Measurements from ENCODE around the gene S100A1.

Gene S100A1

DNA sequence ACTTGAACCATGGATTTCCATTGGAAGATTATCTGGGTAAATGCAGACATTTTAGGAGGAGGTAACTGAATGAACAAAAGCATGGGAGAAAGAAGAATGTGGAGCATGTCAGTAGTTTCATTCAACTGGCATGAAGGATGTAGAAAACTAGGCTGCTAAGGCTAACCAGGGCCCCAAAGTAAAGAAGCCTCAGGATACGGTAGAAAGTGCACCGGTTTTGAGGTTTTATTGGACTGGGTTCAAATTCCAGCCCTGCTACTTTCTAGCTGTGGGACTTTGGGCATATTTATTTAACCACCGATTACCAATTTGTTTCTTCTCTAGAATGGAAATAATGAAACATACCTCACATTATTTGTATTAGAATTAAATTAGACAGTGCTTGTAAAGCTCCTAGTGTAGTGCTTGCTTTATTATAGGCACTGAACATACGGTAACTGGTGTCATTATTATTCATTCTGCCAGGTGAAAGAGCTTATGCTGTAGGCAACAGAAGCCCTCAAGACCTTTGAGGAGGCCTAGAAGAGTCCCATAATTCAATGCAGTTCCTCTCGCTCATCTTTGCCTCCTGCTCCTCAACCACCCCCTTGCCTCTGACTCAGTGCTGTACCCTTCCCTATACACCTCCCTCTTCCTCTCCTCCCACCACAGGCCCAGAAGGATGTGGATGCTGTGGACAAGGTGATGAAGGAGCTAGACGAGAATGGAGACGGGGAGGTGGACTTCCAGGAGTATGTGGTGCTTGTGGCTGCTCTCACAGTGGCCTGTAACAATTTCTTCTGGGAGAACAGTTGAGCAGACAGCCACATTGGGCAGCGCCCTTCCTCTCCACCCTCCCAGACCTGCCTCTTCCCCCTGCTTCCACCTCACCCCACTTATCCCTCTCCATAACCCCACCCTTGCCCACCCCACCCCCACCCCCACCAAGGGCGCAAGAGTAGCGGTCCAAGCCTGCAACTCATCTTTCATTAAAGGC is 3.1 kb downstream of the S100A1 start:
- TF ChIP-seq POLR2AphosphoS5 (IDR thresholded peaks at IDR 0.05; ENCODE audit: low read depth) (no peak), GABPA (IDR thresholded peaks at IDR 0.05; ENCODE audit: low read depth) (no peak), SPI1 (IDR thresholded peaks at IDR 0.05; ENCODE audit: borderline replicate concordance, low read depth) (no peak)
- TF ChIP-seq, protein P1, sequence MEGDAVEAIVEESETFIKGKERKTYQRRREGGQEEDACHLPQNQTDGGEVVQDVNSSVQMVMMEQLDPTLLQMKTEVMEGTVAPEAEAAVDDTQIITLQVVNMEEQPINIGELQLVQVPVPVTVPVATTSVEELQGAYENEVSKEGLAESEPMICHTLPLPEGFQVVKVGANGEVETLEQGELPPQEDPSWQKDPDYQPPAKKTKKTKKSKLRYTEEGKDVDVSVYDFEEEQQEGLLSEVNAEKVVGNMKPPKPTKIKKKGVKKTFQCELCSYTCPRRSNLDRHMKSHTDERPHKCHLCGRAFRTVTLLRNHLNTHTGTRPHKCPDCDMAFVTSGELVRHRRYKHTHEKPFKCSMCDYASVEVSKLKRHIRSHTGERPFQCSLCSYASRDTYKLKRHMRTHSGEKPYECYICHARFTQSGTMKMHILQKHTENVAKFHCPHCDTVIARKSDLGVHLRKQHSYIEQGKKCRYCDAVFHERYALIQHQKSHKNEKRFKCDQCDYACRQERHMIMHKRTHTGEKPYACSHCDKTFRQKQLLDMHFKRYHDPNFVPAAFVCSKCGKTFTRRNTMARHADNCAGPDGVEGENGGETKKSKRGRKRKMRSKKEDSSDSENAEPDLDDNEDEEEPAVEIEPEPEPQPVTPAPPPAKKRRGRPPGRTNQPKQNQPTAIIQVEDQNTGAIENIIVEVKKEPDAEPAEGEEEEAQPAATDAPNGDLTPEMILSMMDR (IDR thresholded peaks at IDR 0.05; ENCODE audit: insufficient read depth, low read length) = no peak
- no peak overlapping the region for H3K27ac ChIP-seq (replicated peaks)
- H3K27me3 ChIP-seq (ENCODE audit: insufficient read depth, poor library complexity, severe bottlenecking) = no peaks in the 10 kb centered on the region
- DNase-seq (ENCODE audit: low read depth in 1 of 2, low spot score in 1 of 2) = no peak
- no peak overlapping the region for H3K4me3 ChIP-seq (replicated peaks; ENCODE audit: insufficient read depth, low read length)

DNA sequence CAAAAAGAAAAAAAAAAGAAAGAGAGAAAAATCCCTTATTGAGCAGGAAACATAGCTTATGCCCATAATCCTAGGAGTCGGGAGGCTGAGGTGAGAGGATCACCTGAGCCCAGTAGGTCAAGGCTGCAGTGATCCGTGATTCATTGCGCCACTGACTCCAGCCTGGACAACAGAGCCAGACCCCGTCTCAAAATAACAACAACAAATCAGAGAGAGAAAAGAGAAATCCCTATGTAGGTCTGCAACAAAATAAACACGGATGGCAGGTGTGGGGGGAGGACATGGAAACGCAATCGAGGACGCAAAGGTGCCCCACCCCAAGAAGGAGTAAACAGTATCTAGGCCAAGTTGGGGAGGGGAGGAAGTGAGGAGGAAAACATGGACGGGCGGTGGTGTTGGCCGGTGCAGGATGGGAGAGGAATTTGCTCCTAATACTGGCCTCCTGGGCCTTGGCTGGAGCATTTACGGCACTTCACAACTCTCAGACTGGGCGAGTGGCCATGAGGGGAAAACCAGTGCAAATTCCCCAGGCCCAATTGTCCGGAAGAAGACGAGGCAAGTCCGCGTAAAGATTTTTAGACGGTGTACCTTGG is 5.0 kb downstream of the S100A1 start:
- Histone ChIP-seq H3K27ac (replicated peaks) (no peak overlapping the region), H3K4me3 (replicated peaks; ENCODE audit: insufficient read depth, low read length) (peak overlapping the region; percentile 16), H3K27me3 (ENCODE audit: insufficient read depth, poor library complexity, severe bottlenecking) (no peaks in the 10 kb centered on the region)
- TF ChIP-seq POLR2AphosphoS5 (IDR thresholded peaks at IDR 0.05; ENCODE audit: low read depth) = no peak
- TF ChIP-seq, protein P1 (IDR thresholded peaks at IDR 0.05; ENCODE audit: insufficient read depth, low read length) = no peak
- DNase-seq (ENCODE audit: low read depth in 1 of 2, low spot score in 1 of 2) = no peak

DNA sequence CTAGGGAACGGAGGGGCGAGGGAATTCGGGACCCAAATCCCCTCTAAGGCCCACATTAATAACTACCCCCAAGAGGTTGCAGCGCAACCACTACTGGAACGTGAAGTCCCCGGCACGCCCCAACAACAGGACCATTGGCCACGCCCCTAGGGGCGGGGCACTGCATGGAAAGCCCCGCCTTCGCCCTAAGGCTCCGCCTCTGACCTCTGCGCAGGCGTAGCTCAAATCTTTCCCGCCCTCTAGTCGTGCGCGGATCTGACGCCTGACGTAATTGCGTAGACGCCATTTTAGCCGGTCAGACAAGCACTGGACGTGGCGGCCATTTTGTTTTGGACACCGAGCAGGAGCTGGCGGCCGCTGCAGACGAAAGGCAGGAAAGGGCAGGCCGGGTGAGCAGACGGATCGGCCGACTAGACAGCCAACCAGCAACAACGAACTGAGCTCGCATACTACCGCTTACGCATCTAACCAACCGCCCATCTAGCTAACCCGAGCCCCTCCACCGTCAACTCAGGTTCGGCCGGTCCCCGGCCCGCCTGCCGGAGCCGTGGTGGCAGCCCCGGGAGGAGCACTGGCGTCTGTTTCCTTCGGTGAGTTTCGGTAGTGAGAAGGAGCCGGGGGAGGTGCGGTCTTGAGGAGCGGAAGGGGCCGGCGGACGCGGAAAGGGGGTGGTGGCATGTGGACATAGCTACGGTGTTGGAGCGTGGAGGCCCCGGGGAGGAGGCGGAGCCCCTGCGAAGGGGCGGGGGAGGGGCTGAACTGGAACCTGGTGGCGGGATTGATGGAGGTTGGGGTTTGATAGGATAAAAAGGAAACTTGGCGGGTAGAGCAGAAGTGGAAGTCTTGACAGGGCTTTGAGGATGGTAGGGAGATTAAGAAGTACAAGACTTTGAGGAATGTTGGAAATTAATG is 5.8 kb downstream of the S100A1 start, which contains the start of gene CHTOP:
CHTOP (plus strand) TSS at position 313 of the 912 bp plus-strand sequence. CDS start 2,523 bp downstream, outside the sequence.
- H3K27me3 ChIP-seq (ENCODE audit: insufficient read depth, poor library complexity, severe bottlenecking) = no peaks in the 10 kb centered on the region
- peak; percentile 96 for TF ChIP-seq POLR2AphosphoS5 (IDR thresholded peaks at IDR 0.05; ENCODE audit: low read depth)
- TF ChIP-seq, protein P2, sequence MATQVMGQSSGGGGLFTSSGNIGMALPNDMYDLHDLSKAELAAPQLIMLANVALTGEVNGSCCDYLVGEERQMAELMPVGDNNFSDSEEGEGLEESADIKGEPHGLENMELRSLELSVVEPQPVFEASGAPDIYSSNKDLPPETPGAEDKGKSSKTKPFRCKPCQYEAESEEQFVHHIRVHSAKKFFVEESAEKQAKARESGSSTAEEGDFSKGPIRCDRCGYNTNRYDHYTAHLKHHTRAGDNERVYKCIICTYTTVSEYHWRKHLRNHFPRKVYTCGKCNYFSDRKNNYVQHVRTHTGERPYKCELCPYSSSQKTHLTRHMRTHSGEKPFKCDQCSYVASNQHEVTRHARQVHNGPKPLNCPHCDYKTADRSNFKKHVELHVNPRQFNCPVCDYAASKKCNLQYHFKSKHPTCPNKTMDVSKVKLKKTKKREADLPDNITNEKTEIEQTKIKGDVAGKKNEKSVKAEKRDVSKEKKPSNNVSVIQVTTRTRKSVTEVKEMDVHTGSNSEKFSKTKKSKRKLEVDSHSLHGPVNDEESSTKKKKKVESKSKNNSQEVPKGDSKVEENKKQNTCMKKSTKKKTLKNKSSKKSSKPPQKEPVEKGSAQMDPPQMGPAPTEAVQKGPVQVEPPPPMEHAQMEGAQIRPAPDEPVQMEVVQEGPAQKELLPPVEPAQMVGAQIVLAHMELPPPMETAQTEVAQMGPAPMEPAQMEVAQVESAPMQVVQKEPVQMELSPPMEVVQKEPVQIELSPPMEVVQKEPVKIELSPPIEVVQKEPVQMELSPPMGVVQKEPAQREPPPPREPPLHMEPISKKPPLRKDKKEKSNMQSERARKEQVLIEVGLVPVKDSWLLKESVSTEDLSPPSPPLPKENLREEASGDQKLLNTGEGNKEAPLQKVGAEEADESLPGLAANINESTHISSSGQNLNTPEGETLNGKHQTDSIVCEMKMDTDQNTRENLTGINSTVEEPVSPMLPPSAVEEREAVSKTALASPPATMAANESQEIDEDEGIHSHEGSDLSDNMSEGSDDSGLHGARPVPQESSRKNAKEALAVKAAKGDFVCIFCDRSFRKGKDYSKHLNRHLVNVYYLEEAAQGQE (IDR thresholded peaks at IDR 0.05; ENCODE audit: insufficient replicate concordance, low read depth) = peak; percentile 62
- no peak for TF ChIP-seq GABPA (IDR thresholded peaks at IDR 0.05; ENCODE audit: low read depth)
- TF ChIP-seq SPI1 (IDR thresholded peaks at IDR 0.05; ENCODE audit: borderline replicate concordance, low read depth) = no peak; the same call in 1 of the 2 replicates
- peak; percentile 94 to 98 for DNase-seq (ENCODE audit: low read depth in 1 of 2, low spot score in 1 of 2)
- H3K4me3 ChIP-seq (replicated peaks; ENCODE audit: insufficient read depth, low read length) = peak within 1 kb of the TSS; percentile 51
- H3K27ac ChIP-seq (replicated peaks) = peak within 1 kb of the TSS; percentile 99

DNA sequence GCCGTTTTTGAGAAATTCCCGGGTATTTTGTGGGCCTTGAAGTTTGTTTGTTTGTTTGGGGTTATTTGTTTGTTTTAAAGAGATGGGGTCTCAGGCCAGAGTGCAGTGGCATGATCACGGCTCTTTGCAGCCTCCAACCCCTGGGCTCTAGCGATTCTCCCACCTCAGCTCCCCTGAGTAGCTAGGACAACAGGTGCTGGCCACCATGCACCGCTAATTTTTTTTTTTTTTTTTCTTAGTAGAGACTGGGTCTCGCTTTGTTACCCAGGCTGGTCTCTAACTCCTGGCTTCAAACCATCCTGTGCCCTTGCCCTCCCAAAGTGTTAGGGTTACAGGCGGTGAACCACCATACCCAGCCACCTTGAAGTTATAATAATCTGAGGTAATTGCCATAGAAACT is 7.6 kb downstream of the S100A1 start:
- DNase-seq (ENCODE audit: low read depth in 1 of 2, low spot score in 1 of 2) = no peak
- Histone ChIP-seq H3K4me3 (replicated peaks; ENCODE audit: insufficient read depth, low read length) (peak overlapping the region; percentile 51; the same call in 1 of the 2 replicates), H3K27ac (replicated peaks) (no peak overlapping the region), H3K27me3 (ENCODE audit: insufficient read depth, poor library complexity, severe bottlenecking) (no peaks in the 10 kb centered on the region)
- TF ChIP-seq, protein P2 (IDR thresholded peaks at IDR 0.05; ENCODE audit: insufficient replicate concordance, low read depth) = no peak
- TF ChIP-seq, protein P1 (IDR thresholded peaks at IDR 0.05; ENCODE audit: insufficient read depth, low read length) = no peak
